ENCODE measurements around the gene MRPL21. TPM values are rescaled to one million over a fixed set of nuclear protein-coding genes. Genes with fewer than 3 reads are reported as not detected.

The MRPL21 gene
- total RNA-seq, 4 donors from 2014 or later = 40.4 to 70.0 (median 52.8) TPM

DNA sequence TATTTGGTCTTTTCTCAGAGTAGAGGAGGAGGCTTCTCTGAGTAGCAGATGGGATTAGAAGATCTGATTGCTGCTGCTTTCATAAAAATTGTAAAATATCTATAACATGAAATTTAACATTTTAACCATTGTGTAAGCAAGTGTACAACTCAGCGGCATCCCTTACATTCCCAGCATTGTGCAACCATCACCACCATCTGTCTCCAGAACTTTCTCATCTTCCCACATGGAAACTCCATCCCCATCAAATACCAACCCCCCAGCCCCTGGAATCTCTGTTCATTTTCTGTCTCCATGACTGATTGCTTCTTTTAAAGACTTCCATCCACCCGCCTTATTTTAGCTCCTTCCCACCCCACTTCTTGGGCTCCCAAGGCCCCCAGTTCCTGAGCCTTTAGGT is 44.9 kb upstream of the MRPL21 start:
- H3K27ac ChIP-seq = peak overlapping the region in 3 of 4 donors; percentile 31 to 91 (median 51)
- H3K4me3 ChIP-seq = no peak overlapping the region
- H3K27me3 ChIP-seq = no peaks in the 10 kb centered on the region
- no peak for ATAC-seq
- no peaks in the 10 kb centered on the region for H3K36me3 ChIP-seq
- WGBS, 2 donors (ENCODE audit: low coverage in 1 of 2) = 62 to 82% methylated on average over 2 of the region's 2 CpGs
- H3K4me1 ChIP-seq = peaks cover 0 to 59% (median 4%) of the 10 kb centered on the region in 3 donors
- TF ChIP-seq POLR2A (IDR thresholded peaks at IDR 0.05) (no peak), EP300 (IDR thresholded peaks at IDR 0.05) (no peak), POLR2AphosphoS5 (IDR thresholded peaks at IDR 0.05) (no peak)
- TF ChIP-seq, protein P1, sequence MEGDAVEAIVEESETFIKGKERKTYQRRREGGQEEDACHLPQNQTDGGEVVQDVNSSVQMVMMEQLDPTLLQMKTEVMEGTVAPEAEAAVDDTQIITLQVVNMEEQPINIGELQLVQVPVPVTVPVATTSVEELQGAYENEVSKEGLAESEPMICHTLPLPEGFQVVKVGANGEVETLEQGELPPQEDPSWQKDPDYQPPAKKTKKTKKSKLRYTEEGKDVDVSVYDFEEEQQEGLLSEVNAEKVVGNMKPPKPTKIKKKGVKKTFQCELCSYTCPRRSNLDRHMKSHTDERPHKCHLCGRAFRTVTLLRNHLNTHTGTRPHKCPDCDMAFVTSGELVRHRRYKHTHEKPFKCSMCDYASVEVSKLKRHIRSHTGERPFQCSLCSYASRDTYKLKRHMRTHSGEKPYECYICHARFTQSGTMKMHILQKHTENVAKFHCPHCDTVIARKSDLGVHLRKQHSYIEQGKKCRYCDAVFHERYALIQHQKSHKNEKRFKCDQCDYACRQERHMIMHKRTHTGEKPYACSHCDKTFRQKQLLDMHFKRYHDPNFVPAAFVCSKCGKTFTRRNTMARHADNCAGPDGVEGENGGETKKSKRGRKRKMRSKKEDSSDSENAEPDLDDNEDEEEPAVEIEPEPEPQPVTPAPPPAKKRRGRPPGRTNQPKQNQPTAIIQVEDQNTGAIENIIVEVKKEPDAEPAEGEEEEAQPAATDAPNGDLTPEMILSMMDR (IDR thresholded peaks at IDR 0.05) = no peak
- no peaks in the 10 kb centered on the region for H3K9me3 ChIP-seq

GRCh38 chr11:68947151-68947550 is 43.5 kb upstream of the MRPL21 start:
- no peak for ATAC-seq
- H3K4me3 ChIP-seq = no peak overlapping the region
- TF ChIP-seq POLR2AphosphoS5 (IDR thresholded peaks at IDR 0.05) (no peak), POLR2A (IDR thresholded peaks at IDR 0.05) (no peak), EP300 (IDR thresholded peaks at IDR 0.05) (no peak)
- TF ChIP-seq, protein P1 (IDR thresholded peaks at IDR 0.05) = no peak
- no peaks in the 10 kb centered on the region for H3K9me3 ChIP-seq
- H3K27me3 ChIP-seq = no peaks in the 10 kb centered on the region
- H3K27ac ChIP-seq = peak overlapping the region; percentile 80 to 93 (median 91)
- no peaks in the 10 kb centered on the region for H3K36me3 ChIP-seq
- WGBS, 2 donors (ENCODE audit: low coverage in 1 of 2) = 79 to 83% methylated on average over 6 to 8 of the region's 11 CpGs
- H3K4me1 ChIP-seq = peaks cover 3 to 72% (median 10%) of the 10 kb centered on the region in 3 donors

GRCh38 chr11:68946416-68947090 is 42.9 kb upstream of the MRPL21 start:
- TF ChIP-seq EP300 (IDR thresholded peaks at IDR 0.05) = no peak
- TF ChIP-seq POLR2AphosphoS5 (IDR thresholded peaks at IDR 0.05) = peak; percentile 76
- no peaks in the 10 kb centered on the region for H3K36me3 ChIP-seq
- peak; percentile 71 for ATAC-seq
- peak overlapping the region in 1 of 2 donors; percentile 4 for H3K4me3 ChIP-seq
- WGBS, 2 donors (ENCODE audit: low coverage in 1 of 2) = 0 to 22% methylated on average over 5 to 16 of the region's 18 CpGs
- H3K27me3 ChIP-seq = no peaks in the 10 kb centered on the region
- peaks cover 3 to 78% (median 10%) of the 10 kb centered on the region in 3 donors for H3K4me1 ChIP-seq
- peak overlapping the region; percentile 80 to 93 (median 91) for H3K27ac ChIP-seq
- H3K9me3 ChIP-seq = no peaks in the 10 kb centered on the region

DNA sequence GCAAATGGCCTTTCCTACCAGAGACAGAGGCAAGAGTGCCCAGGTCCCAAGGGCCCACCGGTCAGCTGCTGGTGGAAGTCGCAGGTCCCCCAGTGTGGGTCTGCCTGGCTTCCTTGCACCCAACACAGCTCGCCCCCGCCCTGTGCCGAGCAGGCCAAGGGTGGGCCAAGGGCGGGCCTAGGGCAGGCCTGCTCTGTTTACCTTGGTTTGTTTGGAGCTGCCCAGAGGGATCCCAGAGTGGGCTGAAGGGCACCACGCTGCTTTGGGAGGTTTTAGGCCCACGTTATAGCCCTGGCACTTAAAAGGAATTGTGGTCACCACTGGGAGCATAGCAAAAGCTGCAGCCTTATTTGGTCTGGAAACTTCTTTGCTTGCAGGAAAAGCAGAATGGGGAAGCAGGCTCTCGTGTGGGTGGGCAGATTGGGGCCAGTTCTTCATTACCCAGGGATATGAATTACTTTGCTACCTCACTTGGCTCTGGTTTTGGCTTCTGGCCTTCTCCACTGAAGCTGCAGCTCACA is 39.2 kb upstream of the MRPL21 start:
- H3K36me3 ChIP-seq = peaks cover 0 to 32% of the 10 kb centered on the region in 2 donors
- peak; percentile 64 for ATAC-seq
- H3K9me3 ChIP-seq = no peaks in the 10 kb centered on the region
- no peak overlapping the region for H3K4me3 ChIP-seq
- peak overlapping the region; percentile 91 to 97 (median 92) for H3K27ac ChIP-seq
- TF ChIP-seq EP300 (IDR thresholded peaks at IDR 0.05) (peak; percentile 40), POLR2AphosphoS5 (IDR thresholded peaks at IDR 0.05) (peak; percentile 72), POLR2A (IDR thresholded peaks at IDR 0.05) (no peak)
- H3K27me3 ChIP-seq = no peaks in the 10 kb centered on the region
- WGBS, 2 donors (ENCODE audit: low coverage in 1 of 2) = 14% methylated on average over 1 of the region's 9 CpGs; no CpG with 5 or more reads in 1 of the 2 donors
- peaks cover 3 to 98% (median 7%) of the 10 kb centered on the region in 3 donors for H3K4me1 ChIP-seq

DNA sequence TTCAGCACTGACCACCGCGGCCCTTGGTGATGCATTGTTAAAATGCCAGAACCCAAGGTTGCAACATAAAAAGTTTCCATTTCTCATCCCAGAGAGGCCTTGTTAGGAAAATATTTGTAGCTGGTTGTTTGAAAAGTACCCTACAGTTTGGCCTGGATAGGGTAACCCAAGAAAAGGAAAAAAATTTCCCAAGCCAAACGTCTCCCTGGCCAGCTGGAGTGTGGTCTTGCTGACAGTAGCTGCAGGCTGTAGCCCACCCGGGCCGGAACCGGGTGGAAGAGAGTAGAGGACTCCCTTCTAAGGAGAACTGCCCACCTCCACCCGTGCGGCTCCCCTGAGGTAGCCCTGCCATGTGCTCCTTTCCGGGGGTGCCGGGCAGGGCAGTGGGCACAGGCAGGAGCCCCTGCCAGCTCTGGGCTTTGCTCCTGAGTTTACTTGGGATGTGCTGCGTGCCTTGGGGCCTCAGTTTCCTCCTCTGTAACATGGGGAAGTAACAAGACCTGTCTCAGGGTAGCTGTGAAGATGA is 38.5 kb upstream of the MRPL21 start:
- H3K36me3 ChIP-seq = peaks cover 0 to 38% of the 10 kb centered on the region in 2 donors
- peak overlapping the region; percentile 91 to 97 (median 92) for H3K27ac ChIP-seq
- TF ChIP-seq POLR2AphosphoS5 (IDR thresholded peaks at IDR 0.05) = peak; percentile 40
- no peak for TF ChIP-seq POLR2A (IDR thresholded peaks at IDR 0.05)
- H3K4me1 ChIP-seq = peaks cover 3 to 98% (median 6%) of the 10 kb centered on the region in 3 donors
- no peaks in the 10 kb centered on the region for H3K9me3 ChIP-seq
- peak; percentile 8 for ATAC-seq
- peak overlapping the region in 1 of 2 donors; percentile 27 for H3K4me3 ChIP-seq
- no peaks in the 10 kb centered on the region for H3K27me3 ChIP-seq
- WGBS, 2 donors (ENCODE audit: low coverage in 1 of 2) = 68 to 73% methylated on average over 2 to 3 of the region's 11 CpGs

- no peak for ATAC-seq
- Histone ChIP-seq H3K27ac (peak overlapping the region; percentile 91 to 97 (median 92)), H3K27me3 (no peaks in the 10 kb centered on the region), H3K36me3 (peaks cover 0 to 45% of the 10 kb centered on the region in 2 donors), H3K4me1 (peaks cover 3 to 98% (median 6%) of the 10 kb centered on the region in 3 donors), H3K9me3 (no peaks in the 10 kb centered on the region), H3K4me3 (peak overlapping the region; percentile 2 to 27)
- no peak for TF ChIP-seq POLR2AphosphoS5 (IDR thresholded peaks at IDR 0.05)
- no peak for TF ChIP-seq POLR2A (IDR thresholded peaks at IDR 0.05)
- TF ChIP-seq EP300 (IDR thresholded peaks at IDR 0.05) = no peak
- TF ChIP-seq, protein P1 (IDR thresholded peaks at IDR 0.05) = no peak
- 53 to 72% methylated on average over 3 to 4 of the region's 18 CpGs for WGBS, 2 donors (ENCODE audit: low coverage in 1 of 2)
Observed at GRCh38 chr11:68941324-68942094, 37.9 kb upstream of the MRPL21 start.

All from gastroesophageal sphincter (tissue), 4 donors.